Measurements from ENCODE around the gene PPM1B.
"Not testable (repeated sequence)": the region's sequence is repeated elsewhere in the genome, so short reads cannot be mapped to it uniquely, and the experiment has no call there.

PPM1B gene

DNA sequence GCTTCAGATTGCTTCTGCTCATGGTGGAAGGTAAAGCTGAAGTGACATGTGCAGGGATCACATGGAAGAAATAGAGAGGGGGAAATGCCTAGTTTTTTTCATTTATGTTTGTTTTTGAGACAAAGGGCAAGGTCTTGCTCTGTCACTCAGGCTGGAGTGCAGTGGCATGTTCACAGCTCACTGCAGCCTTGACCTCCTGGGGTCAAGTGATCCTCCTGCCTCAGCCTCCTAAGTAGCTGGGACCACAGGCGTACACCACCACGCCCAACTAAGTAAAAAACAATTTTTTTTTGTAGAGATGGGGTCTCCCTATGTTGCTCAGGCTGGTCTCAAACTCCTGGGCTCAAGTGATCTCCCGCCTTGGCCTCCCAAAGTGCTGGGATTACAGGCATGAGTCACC is 87.0 kb downstream of the PPM1B start:
- not testable (repeated sequence) for DNase-seq (ENCODE audit: low spot score)

GRCh38 chr2:44257802-44258201 is 89.1 kb downstream of the PPM1B start:
- not testable (repeated sequence) for DNase-seq (ENCODE audit: low spot score)

DNA sequence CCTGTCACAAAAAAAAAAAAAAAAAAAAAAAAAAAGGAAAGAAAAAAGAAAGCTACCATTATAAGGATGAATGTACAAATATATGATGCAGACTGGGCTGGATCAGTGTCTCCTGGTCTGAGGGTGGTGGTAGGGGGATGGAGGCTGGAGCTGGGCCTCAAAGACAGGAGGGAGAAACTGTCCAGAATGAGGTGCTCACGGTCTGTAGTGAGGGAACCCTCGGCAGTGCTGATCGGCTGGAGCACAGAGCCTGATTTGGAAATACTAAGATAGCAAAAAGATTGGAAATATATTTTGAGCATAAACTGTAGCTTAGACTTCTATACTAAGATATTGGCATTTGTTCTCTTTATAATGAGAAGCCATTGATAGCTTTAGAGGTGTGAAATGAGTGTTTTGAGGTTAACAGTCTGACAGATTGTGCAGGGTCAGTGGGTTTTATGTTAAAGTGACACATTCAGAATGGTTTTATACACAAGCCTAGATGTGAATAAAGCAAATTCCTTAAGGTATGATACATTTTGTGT is 98.7 kb downstream of the PPM1B start:
- DNase-seq (ENCODE audit: low spot score) = no peak

DNA sequence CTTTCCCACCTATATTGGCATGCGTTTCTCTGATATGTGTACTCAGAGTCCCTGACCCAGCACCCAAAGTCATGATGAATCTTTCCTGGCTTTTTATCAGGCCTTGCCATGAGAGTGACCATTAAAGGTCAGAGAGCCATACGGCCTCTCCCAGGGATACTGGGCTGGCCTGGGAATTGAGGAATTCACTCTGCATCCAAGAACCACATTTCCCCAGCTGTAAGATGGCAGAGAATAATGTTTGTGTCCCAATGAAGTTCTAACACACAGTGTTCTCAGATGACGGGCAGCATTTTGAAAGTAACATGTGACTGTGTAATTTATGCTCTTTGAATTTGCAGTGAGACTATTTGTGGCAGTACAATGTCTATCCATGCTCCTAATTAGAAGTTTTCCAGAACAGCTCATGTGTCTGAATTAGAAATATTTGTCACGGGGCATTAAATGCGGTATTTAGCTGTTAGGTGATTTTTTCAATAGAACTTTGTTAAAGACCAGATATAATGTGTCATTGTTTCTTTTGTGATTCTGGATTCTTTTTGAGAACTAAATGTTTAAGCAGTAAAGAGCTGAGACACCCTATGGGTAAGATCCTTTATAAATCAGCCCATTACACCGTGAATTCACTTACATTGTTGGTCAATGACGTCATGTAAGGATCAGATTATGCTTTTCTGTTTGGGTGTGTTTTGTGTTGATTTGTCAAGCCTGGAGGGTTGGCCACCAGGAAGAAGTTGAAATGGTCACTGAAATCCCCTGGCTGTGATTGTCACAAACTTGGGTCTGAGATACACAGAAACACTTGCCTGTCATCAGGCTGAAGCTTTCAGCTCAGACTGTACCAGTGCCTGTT is 99.3 kb downstream of the PPM1B start:
- no peak for DNase-seq (ENCODE audit: low spot score)

- DNase-seq (ENCODE audit: low spot score) = no peak
Observed at GRCh38 chr2:44269831-44270230, 101.2 kb downstream of the PPM1B start.

GRCh38 chr2:44271296-44271695 is 102.6 kb downstream of the PPM1B start:
- no peak for DNase-seq (ENCODE audit: low spot score)

DNA sequence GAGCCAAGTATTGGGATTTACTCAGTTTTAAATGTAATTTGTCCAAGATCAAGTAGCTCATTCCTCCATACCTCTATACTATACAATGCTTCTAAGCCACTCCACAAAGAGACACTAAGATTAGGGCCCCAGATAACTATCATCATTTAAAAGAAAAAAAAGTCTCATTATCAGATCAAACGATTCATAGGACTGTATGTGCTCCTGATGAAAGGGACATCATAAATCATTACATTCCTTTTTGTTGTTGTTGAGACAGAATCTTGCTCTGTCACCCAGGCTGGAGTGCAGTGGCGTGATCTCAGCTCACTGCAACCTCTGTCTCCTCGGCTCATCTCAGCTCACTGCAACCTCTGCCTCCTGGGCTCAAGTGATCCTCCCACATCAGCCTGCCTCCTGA is 104.4 kb downstream of the PPM1B start:
- no peak for DNase-seq (ENCODE audit: low spot score)

GRCh38 chr2:44273596-44273995 is 104.9 kb downstream of the PPM1B start:
- no peak for DNase-seq (ENCODE audit: low spot score)

DNA sequence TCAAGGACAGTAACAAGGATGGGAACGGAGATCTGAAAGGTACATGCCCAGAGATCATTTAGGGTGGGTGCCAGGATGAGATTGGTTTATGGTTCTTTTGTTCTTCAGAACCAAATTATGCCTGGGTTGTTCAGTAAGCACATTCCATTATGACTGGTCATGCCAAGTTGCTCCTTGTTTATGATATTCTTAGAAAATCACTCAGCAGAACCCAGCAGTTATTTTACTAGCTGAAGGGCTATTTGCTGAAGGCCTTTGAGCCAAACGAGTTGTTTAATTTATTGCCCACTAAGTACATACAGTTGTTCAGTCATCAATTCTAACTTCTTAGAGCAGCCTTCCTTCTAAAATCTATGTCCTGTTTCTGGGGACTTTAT is 107.2 kb downstream of the PPM1B start:
- DNase-seq (ENCODE audit: low spot score) = no peak

- DNase-seq (ENCODE audit: low spot score) = no peak
Observed at GRCh38 chr2:44277541-44277940, 108.9 kb downstream of the PPM1B start.

- no peak for DNase-seq (ENCODE audit: low spot score)
Observed at GRCh38 chr2:44280869-44281268, 112.2 kb downstream of the PPM1B start.
